Large intestine (tissue), 3 donors: Measurements from ENCODE around the gene FAM193B. TPM values are rescaled to one million over a fixed set of nuclear protein-coding genes. Genes with fewer than 3 reads are reported as not detected.

Experiments used
- DNase-seq, 2 donors: peaks; one replicate each; pipeline versions ENCODE4 v3.0.0 to v3.0.0-alpha.2; 2013
- H3K27ac ChIP-seq: one replicate; pipeline ENCODE4 v1.5.1; 2013; ENCODE audit warnings: low read length
- H3K27me3 ChIP-seq: 2 replicates; pipeline ENCODE4 v1.6.1; 2013; ENCODE audit warnings: low read length; ENCODE audit not compliant: control insufficient read depth, insufficient read depth
- H3K36me3 ChIP-seq: 2 replicates; pipeline ENCODE4 v1.6.1; 2013; ENCODE audit warnings: low read length; ENCODE audit not compliant: control insufficient read depth, insufficient read depth
- H3K4me1 ChIP-seq: one replicate; pipeline ENCODE4 v1.6.1; 2013; ENCODE audit warnings: low read length; ENCODE audit not compliant: control insufficient read depth, insufficient read depth
- H3K4me3 ChIP-seq: one replicate; pipeline ENCODE4 v1.5.1; 2013; ENCODE audit warnings: low read length
- H3K9me3 ChIP-seq: one replicate; pipeline ENCODE4 v1.6.1; 2013; ENCODE audit warnings: mild to moderate bottlenecking, low read depth, low read length, moderate library complexity; ENCODE audit not compliant: control insufficient read depth
- WGBS: methylation state at CpG from one replicate; pipeline ENCODE4 v1.1.5; 2013; ENCODE audit warnings: low lambda C conversion rate; ENCODE audit not compliant: insufficient coverage; 5-methylcytosine and 5-hydroxymethylcytosine counted together
- polyA plus RNA-seq: library from polyadenylated mRNA; unstranded; fragments of 120-200 nt; gene quantifications from one replicate; pipeline ENCODE4 v1.2.1, GENCODE V29; 2013

The FAM193B gene
- polyA plus RNA-seq, 1 donor: 76.8 TPM

GRCh38 chr5:177509381-177509951, 44.9 kb downstream of the FAM193B start, which contains the start of gene DOK3:
Gene DOK3, minus strand, starts transcription at chr5:177509826. Its CDS starts 286 bp downstream, at chr5:177509540.
- WGBS: no CpG with 5 or more reads among the region's 20 CpGs
- Histone ChIP-seq H3K4me3 (peak within 1 kb of the TSS; percentile 9), H3K9me3 (no peaks in the 10 kb centered on the region), H3K4me1 (no peaks in the 10 kb centered on the region), H3K36me3 (peaks cover 38% of the 10 kb centered on the region), H3K27me3 (no peaks in the 10 kb centered on the region), H3K27ac (no peak within 1 kb of the TSS)
- DNase-seq: no peak

- H3K36me3 ChIP-seq: peaks cover 32% of the 10 kb centered on the region
- DNase-seq: no peak
- peak overlapping the region; percentile 9 for H3K4me3 ChIP-seq
- no peaks in the 10 kb centered on the region for H3K4me1 ChIP-seq
- H3K27ac ChIP-seq: no peak overlapping the region
- no CpG with 5 or more reads among the region's 8 CpGs for WGBS
- no peaks in the 10 kb centered on the region for H3K27me3 ChIP-seq
- no peaks in the 10 kb centered on the region for H3K9me3 ChIP-seq
Observed at GRCh38 chr5:177508837-177509236, 45.5 kb downstream of the FAM193B start.

GRCh38 chr5:177508221-177508611, 46.1 kb downstream of the FAM193B start:
- WGBS: no CpG with 5 or more reads among the region's 26 CpGs
- H3K27ac ChIP-seq: no peak overlapping the region
- no peak overlapping the region for H3K4me3 ChIP-seq
- no peaks in the 10 kb centered on the region for H3K4me1 ChIP-seq
- H3K36me3 ChIP-seq: peaks cover 28% of the 10 kb centered on the region
- no peaks in the 10 kb centered on the region for H3K9me3 ChIP-seq
- no peaks in the 10 kb centered on the region for H3K27me3 ChIP-seq
- DNase-seq: no peak

GRCh38 chr5:177507596-177508220, 46.7 kb downstream of the FAM193B start:
- Histone ChIP-seq H3K4me1 (no peaks in the 10 kb centered on the region), H3K27me3 (no peaks in the 10 kb centered on the region), H3K4me3 (no peak overlapping the region), H3K9me3 (no peaks in the 10 kb centered on the region), H3K36me3 (peaks cover 23% of the 10 kb centered on the region), H3K27ac (no peak overlapping the region)
- no peak for DNase-seq
- 100% methylated on average over 1 of the region's 17 CpGs for WGBS

DNA sequence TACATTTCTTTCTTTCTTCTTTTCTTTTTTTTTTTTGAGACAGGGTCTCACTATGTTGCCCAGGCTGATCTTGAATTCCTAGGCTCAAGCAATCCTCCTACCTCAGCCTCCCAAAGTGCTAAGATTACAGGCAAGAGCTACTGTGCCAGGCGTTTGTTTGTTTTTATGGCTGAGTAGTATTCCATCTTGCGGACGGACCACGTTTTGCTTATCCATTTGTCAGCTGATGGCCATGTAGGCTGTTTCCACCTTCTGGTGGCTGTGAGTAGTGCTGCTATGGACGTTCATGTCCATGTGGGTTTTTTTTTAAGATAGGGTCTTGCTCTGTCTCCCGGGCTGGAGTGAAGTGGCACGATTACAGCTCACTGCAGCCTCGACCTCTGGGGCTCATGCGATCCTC, 47.2 kb downstream of the FAM193B start:
- WGBS: no CpG with 5 or more reads among the region's 9 CpGs
- Histone ChIP-seq H3K27me3 (no peaks in the 10 kb centered on the region), H3K4me1 (no peaks in the 10 kb centered on the region), H3K4me3 (no peak overlapping the region), H3K9me3 (no peaks in the 10 kb centered on the region), H3K36me3 (peaks cover 17% of the 10 kb centered on the region), H3K27ac (no peak overlapping the region)
- DNase-seq: no peak

- no peaks in the 10 kb centered on the region for H3K4me1 ChIP-seq
- DNase-seq: no peak
- no peaks in the 10 kb centered on the region for H3K27me3 ChIP-seq
- H3K9me3 ChIP-seq: no peaks in the 10 kb centered on the region
- no CpG with 5 or more reads among the region's 4 CpGs for WGBS
- no peak overlapping the region for H3K27ac ChIP-seq
- no peaks in the 10 kb centered on the region for H3K36me3 ChIP-seq
- no peak overlapping the region for H3K4me3 ChIP-seq
Observed at GRCh38 chr5:177505075-177505474, 49.3 kb downstream of the FAM193B start.

GRCh38 chr5:177504086-177505056, 50.0 kb downstream of the FAM193B start:
- no CpG with 5 or more reads among the region's 47 CpGs for WGBS
- H3K27me3 ChIP-seq: peaks cover 4% of the 10 kb centered on the region

GRCh38 chr5:177503351-177504085, 50.8 kb downstream of the FAM193B start:
- Histone ChIP-seq H3K27ac (no peak overlapping the region), H3K36me3 (no peaks in the 10 kb centered on the region), H3K4me1 (peaks cover under 1% of the 10 kb centered on the region), H3K9me3 (no peaks in the 10 kb centered on the region), H3K27me3 (peaks cover 9% of the 10 kb centered on the region), H3K4me3 (no peak overlapping the region)
- no CpG with 5 or more reads among the region's 24 CpGs for WGBS
- no peak for DNase-seq

More at GRCh38 chr5:177504086-177505056, 50.0 kb downstream of the FAM193B start:
- no peak for DNase-seq
- Histone ChIP-seq H3K4me1 (no peaks in the 10 kb centered on the region), H3K9me3 (no peaks in the 10 kb centered on the region), H3K27ac (no peak overlapping the region), H3K4me3 (no peak overlapping the region), H3K36me3 (no peaks in the 10 kb centered on the region)

GRCh38 chr5:177502886-177503285, 51.5 kb downstream of the FAM193B start:
- Histone ChIP-seq H3K27me3 (peaks cover 16% of the 10 kb centered on the region), H3K27ac (no peak overlapping the region), H3K9me3 (peaks cover 2% of the 10 kb centered on the region), H3K4me1 (peaks cover 6% of the 10 kb centered on the region), H3K4me3 (no peak overlapping the region), H3K36me3 (no peaks in the 10 kb centered on the region)
- no peak for DNase-seq
- WGBS: 90% methylated on average over 2 of the region's 16 CpGs
